Astrocyte (in vitro differentiated cells and primary cell): ENCODE measurements around the gene CLCN6. TPM values are rescaled to one million over a fixed set of nuclear protein-coding genes. Genes with fewer than 3 reads are reported as not detected.

Source experiments
- DNase-seq: peaks from one replicate; pipeline ENCODE4 v3.0.0-alpha.2; 2010; ENCODE audit warnings: low read depth
- FAIRE-seq: peaks from 2 replicates; lab custom pipeline; 2011; peaks lifted over from hg19 to GRCh38; lab: Jason Lieb, UNC
- H2AFZ ChIP-seq: 2 replicates; pipeline ENCODE4 v1.6.0; 2012; ENCODE audit warnings: low read depth, low read length, inconsistent platforms
- H3K27ac ChIP-seq: 2 replicates; pipeline ENCODE4 v1.5.1; 2011; ENCODE audit warnings: low read depth, low read length, inconsistent platforms
- H3K27me3 ChIP-seq: 2 replicates; pipeline ENCODE4 v1.6.0; 2011; ENCODE audit warnings: low read length, inconsistent platforms; ENCODE audit not compliant: insufficient read depth
- H3K36me3 ChIP-seq: 2 replicates; pipeline ENCODE4 v1.5.1; 2011; ENCODE audit warnings: low read length, inconsistent platforms; ENCODE audit not compliant: insufficient read depth
- H3K4me1 ChIP-seq: 2 replicates; pipeline ENCODE4 v1.5.1; 2011; ENCODE audit warnings: low read length, inconsistent platforms; ENCODE audit not compliant: insufficient read depth
- H3K4me2 ChIP-seq: 2 replicates; pipeline ENCODE4 v1.6.0; 2012; ENCODE audit warnings: low read length, inconsistent platforms
- H3K4me3 ChIP-seq: 2 replicates; pipeline ENCODE4 v1.5.1; 2011; ENCODE audit warnings: low read depth, mild to moderate bottlenecking, low read length, inconsistent platforms; ENCODE audit not compliant: insufficient read depth
- H3K79me2 ChIP-seq: 2 replicates; pipeline ENCODE4 v1.6.0; 2012; ENCODE audit warnings: mild to moderate bottlenecking, low read length, inconsistent platforms; ENCODE audit not compliant: insufficient read depth
- H3K9ac ChIP-seq: 2 replicates; pipeline ENCODE4 v1.6.0; 2012; ENCODE audit warnings: mild to moderate bottlenecking, low read length, inconsistent platforms
- H3K9me3 ChIP-seq: 2 replicates; pipeline ENCODE4 v1.5.1; 2012; ENCODE audit warnings: low read depth, mild to moderate bottlenecking, low read length, inconsistent platforms; ENCODE audit not compliant: insufficient read depth
- H4K20me1 ChIP-seq: 2 replicates; pipeline ENCODE4 v1.6.0; 2012; ENCODE audit warnings: low read length, inconsistent platforms; ENCODE audit not compliant: insufficient read depth
- H3K27ac Mint-ChIP-seq: one replicate; pipeline ENCODE4 v1.8.0; 2021; ENCODE audit warnings: mild to moderate bottlenecking, mixed read lengths; ENCODE audit not compliant: unreplicated experiment
- H3K27me3 Mint-ChIP-seq: one replicate; pipeline ENCODE4 v1.8.0; 2021; ENCODE audit warnings: low read depth, mixed read lengths; ENCODE audit not compliant: unreplicated experiment
- H3K36me3 Mint-ChIP-seq: one replicate; pipeline ENCODE4 v1.8.0; 2021; ENCODE audit warnings: low read depth, mixed read lengths; ENCODE audit not compliant: unreplicated experiment
- H3K4me1 Mint-ChIP-seq: one replicate; pipeline ENCODE4 v1.8.0; 2021; ENCODE audit warnings: low read depth, mixed read lengths; ENCODE audit not compliant: unreplicated experiment
- H3K4me3 Mint-ChIP-seq: one replicate; pipeline ENCODE4 v1.8.0; 2021; ENCODE audit warnings: mild to moderate bottlenecking, moderate library complexity, mixed read lengths; ENCODE audit not compliant: unreplicated experiment
- H3K9me3 Mint-ChIP-seq: one replicate; pipeline ENCODE4 v1.8.0; 2021; ENCODE audit warnings: mild to moderate bottlenecking, mixed read lengths; ENCODE audit not compliant: unreplicated experiment
- EZH2 ChIP-seq: IDR thresholded peaks from 2 replicates; pipeline ENCODE4 v1.6.1; 2012; ENCODE audit warnings: mild to moderate bottlenecking, low read length, inconsistent platforms; ENCODE audit not compliant: insufficient read depth
- total RNA-seq: library from RNA; stranded (reverse); gene quantifications from 2 replicates; pipeline ENCODE4 v1.2.1, GENCODE V29; 2021
- TF ChIP-seq, protein P1 (sequence below): IDR thresholded peaks from 2 replicates; pipeline ENCODE4 v1.5.1; 2011; ENCODE audit warnings: low read depth, mild to moderate bottlenecking, inconsistent platforms, low read length, moderate library complexity; ENCODE audit not compliant: insufficient read depth

The CLCN6 gene
- total RNA-seq, 1 donor from 2014 or later: 22.4 TPM

DNA sequence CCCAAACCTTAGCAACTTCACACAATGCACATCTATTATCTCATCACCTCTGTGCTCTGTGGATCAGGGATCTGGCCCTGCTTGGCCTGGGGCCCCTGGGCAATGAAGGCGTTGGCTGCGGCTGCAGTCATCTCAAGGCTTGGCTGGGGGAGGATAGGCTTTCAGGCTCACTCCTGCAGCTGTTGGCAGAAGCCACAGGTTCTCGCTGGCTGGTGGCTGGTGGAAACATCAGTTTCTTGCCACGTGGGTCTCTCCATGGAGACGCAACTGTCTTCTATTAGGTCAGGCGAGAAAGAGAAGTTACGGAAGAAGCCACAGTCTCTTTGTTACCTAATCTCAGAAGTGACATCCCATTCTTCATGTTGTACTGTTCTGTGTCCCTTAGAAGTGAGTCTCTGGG lies 45.2 kb downstream of the CLCN6 start:
- H3K4me1 ChIP-seq: no peaks in the 10 kb centered on the region
- Mint-ChIP-seq H3K36me3 (peaks cover 10% of the 10 kb centered on the region), H3K27ac (no peak overlapping the region), H3K27me3 (peaks cover 14% of the 10 kb centered on the region), H3K4me1 (peaks cover 2% of the 10 kb centered on the region), H3K4me3 (no peak overlapping the region), H3K9me3 (no peaks in the 10 kb centered on the region)
- no peak overlapping the region for H3K4me3 ChIP-seq
- H3K79me2 ChIP-seq: no peaks in the 10 kb centered on the region
- no peaks in the 10 kb centered on the region for H3K36me3 ChIP-seq
- H3K27ac ChIP-seq: no peak overlapping the region
- no peaks in the 10 kb centered on the region for H3K9me3 ChIP-seq
- H3K9ac ChIP-seq: no peak overlapping the region
- peaks cover 15% of the 10 kb centered on the region for H4K20me1 ChIP-seq
- H3K4me2 ChIP-seq: no peak overlapping the region
- DNase-seq: no peak
- TF ChIP-seq, protein P1, sequence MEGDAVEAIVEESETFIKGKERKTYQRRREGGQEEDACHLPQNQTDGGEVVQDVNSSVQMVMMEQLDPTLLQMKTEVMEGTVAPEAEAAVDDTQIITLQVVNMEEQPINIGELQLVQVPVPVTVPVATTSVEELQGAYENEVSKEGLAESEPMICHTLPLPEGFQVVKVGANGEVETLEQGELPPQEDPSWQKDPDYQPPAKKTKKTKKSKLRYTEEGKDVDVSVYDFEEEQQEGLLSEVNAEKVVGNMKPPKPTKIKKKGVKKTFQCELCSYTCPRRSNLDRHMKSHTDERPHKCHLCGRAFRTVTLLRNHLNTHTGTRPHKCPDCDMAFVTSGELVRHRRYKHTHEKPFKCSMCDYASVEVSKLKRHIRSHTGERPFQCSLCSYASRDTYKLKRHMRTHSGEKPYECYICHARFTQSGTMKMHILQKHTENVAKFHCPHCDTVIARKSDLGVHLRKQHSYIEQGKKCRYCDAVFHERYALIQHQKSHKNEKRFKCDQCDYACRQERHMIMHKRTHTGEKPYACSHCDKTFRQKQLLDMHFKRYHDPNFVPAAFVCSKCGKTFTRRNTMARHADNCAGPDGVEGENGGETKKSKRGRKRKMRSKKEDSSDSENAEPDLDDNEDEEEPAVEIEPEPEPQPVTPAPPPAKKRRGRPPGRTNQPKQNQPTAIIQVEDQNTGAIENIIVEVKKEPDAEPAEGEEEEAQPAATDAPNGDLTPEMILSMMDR: no peak
- no peak for TF ChIP-seq EZH2
- FAIRE-seq: no peak
- peaks cover 4% of the 10 kb centered on the region for H3K27me3 ChIP-seq
- no peak overlapping the region for H2AFZ ChIP-seq

DNA sequence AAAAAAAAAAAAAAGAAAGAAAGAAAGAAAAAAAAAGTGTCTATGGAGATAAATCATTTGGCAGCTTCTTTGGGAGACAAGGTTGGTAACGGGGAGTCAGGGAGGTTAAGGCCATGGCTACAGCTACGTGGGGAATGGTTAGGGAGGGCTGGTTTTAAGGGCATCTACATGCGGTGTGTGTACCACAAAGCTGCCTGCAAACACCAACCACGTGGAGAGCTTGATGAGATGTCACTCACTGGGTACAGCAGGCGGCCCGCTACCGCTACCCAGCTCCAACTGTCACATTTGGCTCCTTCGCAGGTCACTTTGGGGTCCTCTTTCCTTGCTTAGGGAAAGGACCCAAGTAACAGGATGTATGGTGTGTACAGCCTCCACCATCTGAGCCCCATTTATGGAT lies 48.5 kb downstream of the CLCN6 start:
- Histone ChIP-seq H4K20me1 (no peaks in the 10 kb centered on the region), H3K27ac (no peak overlapping the region), H3K9me3 (no peaks in the 10 kb centered on the region), H3K4me2 (no peak overlapping the region), H3K36me3 (no peaks in the 10 kb centered on the region), H3K4me3 (no peak overlapping the region), H3K79me2 (no peaks in the 10 kb centered on the region), H3K4me1 (peaks cover 11% of the 10 kb centered on the region), H2AFZ (no peak overlapping the region), H3K27me3 (peaks cover 20% of the 10 kb centered on the region), H3K9ac (no peak overlapping the region)
- H3K4me1 Mint-ChIP-seq: peaks cover 10% of the 10 kb centered on the region
- no peak for DNase-seq
- FAIRE-seq: no peak
- H3K27me3 Mint-ChIP-seq: peaks cover 16% of the 10 kb centered on the region
- H3K9me3 Mint-ChIP-seq: no peaks in the 10 kb centered on the region
- H3K36me3 Mint-ChIP-seq: peaks cover 3% of the 10 kb centered on the region
- peak overlapping the region; percentile 59 for H3K27ac Mint-ChIP-seq
- H3K4me3 Mint-ChIP-seq: no peak overlapping the region
- no peak for TF ChIP-seq EZH2
- TF ChIP-seq, protein P1: no peak

DNA sequence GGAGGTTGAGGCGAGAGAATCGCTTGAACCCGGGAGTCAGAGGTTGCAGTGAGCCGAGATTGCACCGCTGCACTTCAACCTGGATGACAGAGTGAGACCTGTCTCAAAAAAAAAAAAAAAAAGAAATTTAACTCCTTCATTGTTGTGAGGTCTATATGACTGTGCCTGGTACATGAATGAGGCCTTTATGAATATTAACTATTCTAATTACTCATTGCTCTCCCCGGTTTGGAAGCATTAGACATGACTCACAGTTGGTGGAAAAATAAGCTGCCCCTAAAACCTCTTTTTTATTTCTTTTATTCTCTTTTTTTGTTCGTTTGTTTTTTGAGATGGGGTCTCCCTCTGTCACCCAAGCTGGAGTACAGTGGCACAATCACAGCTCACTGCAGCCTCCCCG lies 49.4 kb downstream of the CLCN6 start:
- H3K36me3 Mint-ChIP-seq: no peaks in the 10 kb centered on the region
- Histone ChIP-seq H3K27me3 (peaks cover 22% of the 10 kb centered on the region), H3K27ac (no peak overlapping the region), H3K4me1 (peaks cover 12% of the 10 kb centered on the region), H3K79me2 (no peaks in the 10 kb centered on the region), H3K4me3 (no peak overlapping the region), H3K4me2 (no peak overlapping the region), H3K36me3 (no peaks in the 10 kb centered on the region), H3K9me3 (no peaks in the 10 kb centered on the region), H4K20me1 (no peaks in the 10 kb centered on the region), H2AFZ (no peak overlapping the region), H3K9ac (no peak overlapping the region)
- FAIRE-seq (no peak), DNase-seq (no peak)
- H3K27ac Mint-ChIP-seq: no peak overlapping the region
- H3K4me1 Mint-ChIP-seq: peaks cover 19% of the 10 kb centered on the region
- no peaks in the 10 kb centered on the region for H3K9me3 Mint-ChIP-seq
- TF ChIP-seq, protein P1: no peak
- no peak for TF ChIP-seq EZH2
- peaks cover 19% of the 10 kb centered on the region for H3K27me3 Mint-ChIP-seq
- H3K4me3 Mint-ChIP-seq: no peak overlapping the region
